ENCODE results near the gene LAMC1.

LAMC1 gene

GRCh38 chr1:183180634-183181056, 157.4 kb downstream of the LAMC1 start:
- no peak for DNase-seq (ENCODE audit: low read depth in 2 of 2, low spot score in 1 of 2)

GRCh38 chr1:183185941-183186490, 162.8 kb downstream of the LAMC1 start, which contains the start of gene LAMC2:
TSS of gene LAMC2 (plus strand) at chr1:183186264. CDS start at chr1:183186353, 89 bp downstream.
- DNase-seq (ENCODE audit: low read depth in 2 of 2, low spot score in 1 of 2), result no peak

- no peak for DNase-seq (ENCODE audit: low read depth in 2 of 2, low spot score in 1 of 2)
These were observed 163.6 kb downstream of the LAMC1 start for GRCh38 chr1:183186841-183187240.

GRCh38 chr1:183188240-183188639, 165.0 kb downstream of the LAMC1 start:
- DNase-seq (ENCODE audit: low read depth in 2 of 2, low spot score in 1 of 2), result no peak

- DNase-seq (ENCODE audit: low read depth in 2 of 2, low spot score in 1 of 2), result no peak
These were observed 168.6 kb downstream of the LAMC1 start for GRCh38 chr1:183191833-183192232.

GRCh38 chr1:183193963-183194525, 170.8 kb downstream of the LAMC1 start:
- DNase-seq (ENCODE audit: low read depth in 2 of 2, low spot score in 1 of 2), result no peak

GRCh38 chr1:183194527-183195141, 171.4 kb downstream of the LAMC1 start:
- no peak for DNase-seq (ENCODE audit: low read depth in 2 of 2, low spot score in 1 of 2)

GRCh38 chr1:183195142-183195574, 171.9 kb downstream of the LAMC1 start:
- DNase-seq (ENCODE audit: low read depth in 2 of 2, low spot score in 1 of 2), result no peak

All from stimulated activated CD8-positive, alpha-beta memory T cell treated with anti-CD3 and anti-CD28 coated beads, Interleukin-4, amount 100 ng/mL, for 1 hour (primary cell).